Measurements from ENCODE around the gene CDKAL1.

Gene CDKAL1

GRCh38 chr6:21277601-21278374, 743.5 kb downstream of the CDKAL1 start:
- no peak for DNase-seq (ENCODE audit: low spot score)
- in situ Hi-C loops (cut with MboI; ENCODE audit: low sequenced_read_pairs, unreplicated experiment) = no loop called here
- TF ChIP-seq, protein P1, sequence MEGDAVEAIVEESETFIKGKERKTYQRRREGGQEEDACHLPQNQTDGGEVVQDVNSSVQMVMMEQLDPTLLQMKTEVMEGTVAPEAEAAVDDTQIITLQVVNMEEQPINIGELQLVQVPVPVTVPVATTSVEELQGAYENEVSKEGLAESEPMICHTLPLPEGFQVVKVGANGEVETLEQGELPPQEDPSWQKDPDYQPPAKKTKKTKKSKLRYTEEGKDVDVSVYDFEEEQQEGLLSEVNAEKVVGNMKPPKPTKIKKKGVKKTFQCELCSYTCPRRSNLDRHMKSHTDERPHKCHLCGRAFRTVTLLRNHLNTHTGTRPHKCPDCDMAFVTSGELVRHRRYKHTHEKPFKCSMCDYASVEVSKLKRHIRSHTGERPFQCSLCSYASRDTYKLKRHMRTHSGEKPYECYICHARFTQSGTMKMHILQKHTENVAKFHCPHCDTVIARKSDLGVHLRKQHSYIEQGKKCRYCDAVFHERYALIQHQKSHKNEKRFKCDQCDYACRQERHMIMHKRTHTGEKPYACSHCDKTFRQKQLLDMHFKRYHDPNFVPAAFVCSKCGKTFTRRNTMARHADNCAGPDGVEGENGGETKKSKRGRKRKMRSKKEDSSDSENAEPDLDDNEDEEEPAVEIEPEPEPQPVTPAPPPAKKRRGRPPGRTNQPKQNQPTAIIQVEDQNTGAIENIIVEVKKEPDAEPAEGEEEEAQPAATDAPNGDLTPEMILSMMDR (IDR thresholded peaks at IDR 0.05; ENCODE audit: borderline replicate concordance, control extremely low read depth, extremely low read depth, insufficient read depth, missing control alignments) = no peak

GRCh38 chr6:21278375-21278745, 744.1 kb downstream of the CDKAL1 start:
- TF ChIP-seq, protein P1 (IDR thresholded peaks at IDR 0.05; ENCODE audit: borderline replicate concordance, control extremely low read depth, extremely low read depth, insufficient read depth, missing control alignments) = no peak
- DNase-seq (ENCODE audit: low spot score) = no peak
- in situ Hi-C loops (cut with MboI; ENCODE audit: low sequenced_read_pairs, unreplicated experiment) = no loop called here

DNA sequence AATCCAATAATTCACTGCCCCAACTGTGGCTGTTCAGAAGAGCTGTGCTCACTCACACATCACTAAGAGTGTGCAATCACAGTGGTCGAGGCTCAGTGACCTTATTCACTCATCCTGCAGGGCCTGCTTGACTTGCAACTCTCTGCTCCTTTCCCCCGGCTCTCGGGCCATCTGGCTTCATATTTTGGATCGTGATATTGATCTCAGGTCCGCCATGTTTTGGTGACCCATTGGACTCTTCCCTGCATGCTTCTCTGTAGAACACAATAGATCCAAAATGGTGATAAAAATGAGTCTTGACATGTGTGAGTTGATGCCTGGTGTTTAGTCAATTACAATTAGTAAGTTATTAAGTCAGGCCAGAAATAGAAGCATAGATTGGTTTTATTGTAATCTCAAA, 745.4 kb downstream of the CDKAL1 start:
- TF ChIP-seq, protein P1 (IDR thresholded peaks at IDR 0.05; ENCODE audit: borderline replicate concordance, control extremely low read depth, extremely low read depth, insufficient read depth, missing control alignments) = no peak
- in situ Hi-C loops (cut with MboI; ENCODE audit: low sequenced_read_pairs, unreplicated experiment) = no loop called here
- DNase-seq (ENCODE audit: low spot score) = no peak

DNA sequence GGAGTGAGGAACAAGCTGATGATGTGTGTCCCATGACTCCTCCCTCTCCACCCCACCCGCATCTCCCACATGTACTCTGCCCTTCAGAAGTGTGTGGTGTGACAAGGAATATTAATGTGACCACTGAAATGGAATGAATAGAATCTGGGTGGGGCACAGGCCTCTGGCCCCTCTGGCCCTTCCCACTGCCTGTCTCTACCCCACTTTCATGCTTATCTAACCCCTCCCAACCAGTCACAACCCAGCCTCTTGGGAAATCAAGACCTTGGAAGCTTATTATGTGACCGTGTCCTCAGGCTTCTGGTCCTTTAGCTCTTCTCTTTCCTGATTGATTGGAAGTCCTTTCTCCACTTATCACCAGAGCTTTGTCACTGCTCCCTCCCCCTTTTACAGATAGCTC, 747.1 kb downstream of the CDKAL1 start:
- no peak for DNase-seq (ENCODE audit: low spot score)
- TF ChIP-seq, protein P1 (IDR thresholded peaks at IDR 0.05; ENCODE audit: borderline replicate concordance, control extremely low read depth, extremely low read depth, insufficient read depth, missing control alignments) = no peak
- in situ Hi-C loops (cut with MboI; ENCODE audit: low sequenced_read_pairs, unreplicated experiment) = no loop called here
